Memory B cell (primary cell): Measurements from ENCODE around the gene LAMTOR4.
A peak's percentile ranks its signal among the peaks of the same experiment; 100 is the strongest.
"Not testable (repeated sequence)": the region's sequence is repeated elsewhere in the genome, so short reads cannot be mapped to it uniquely, and the experiment has no call there.

Experiments
- ATAC-seq: fragments of 150-1000 bp; cut with Tn5 transposase; 2 replicates; pipeline ENCODE4 v1.10.0; 2021; ENCODE audit warnings: low read depth, mild to moderate bottlenecking, moderate library complexity
- DNase-seq, 2 donors: peaks; one replicate each; pipeline ENCODE4 v3.0.0; 2022; ENCODE audit warnings: low spot score in 2 of 2
- H3K27ac Mint-ChIP-seq: one replicate; pipeline ENCODE4 v1.8.0; 2022; ENCODE audit warnings: mild to moderate bottlenecking, moderate library complexity, mixed read lengths
- H3K27me3 Mint-ChIP-seq: one replicate; pipeline ENCODE4 v1.8.0; 2022; ENCODE audit warnings: mixed read lengths
- H3K36me3 Mint-ChIP-seq: one replicate; pipeline ENCODE4 v1.8.0; 2022; ENCODE audit warnings: mild to moderate bottlenecking, mixed read lengths
- H3K4me1 Mint-ChIP-seq: one replicate; pipeline ENCODE4 v1.8.0; 2022; ENCODE audit warnings: mixed read lengths
- H3K4me3 Mint-ChIP-seq: one replicate; pipeline ENCODE4 v1.8.0; 2022; ENCODE audit warnings: mild to moderate bottlenecking, moderate library complexity, mixed read lengths
- H3K9me3 Mint-ChIP-seq: one replicate; pipeline ENCODE4 v1.8.0; 2022; ENCODE audit warnings: mixed read lengths

LAMTOR4 gene

DNA sequence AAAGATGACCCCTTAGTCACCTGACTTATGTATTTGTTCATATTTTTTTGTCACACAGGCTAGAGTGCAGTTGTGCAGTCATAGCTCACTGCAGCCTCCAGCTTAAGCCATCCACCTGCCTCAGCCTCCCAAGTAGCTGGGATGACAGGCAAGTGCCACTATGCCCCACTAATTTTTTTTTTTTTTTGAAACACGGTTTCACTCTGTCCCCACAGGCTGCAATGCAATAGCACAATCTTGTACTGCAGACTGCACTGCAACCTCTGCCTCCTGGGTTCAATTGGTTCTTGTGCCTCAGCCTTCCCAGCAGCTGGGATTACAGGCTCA, 20.1 kb upstream of the LAMTOR4 start:
- Mint-ChIP-seq H3K27ac (no peak overlapping the region), H3K36me3 (no peaks in the 10 kb centered on the region), H3K27me3 (no peaks in the 10 kb centered on the region), H3K4me3 (peak overlapping the region; percentile 27), H3K4me1 (peaks cover 21% of the 10 kb centered on the region), H3K9me3 (no peaks in the 10 kb centered on the region)
- no peak for DNase-seq
- no peak for ATAC-seq

DNA sequence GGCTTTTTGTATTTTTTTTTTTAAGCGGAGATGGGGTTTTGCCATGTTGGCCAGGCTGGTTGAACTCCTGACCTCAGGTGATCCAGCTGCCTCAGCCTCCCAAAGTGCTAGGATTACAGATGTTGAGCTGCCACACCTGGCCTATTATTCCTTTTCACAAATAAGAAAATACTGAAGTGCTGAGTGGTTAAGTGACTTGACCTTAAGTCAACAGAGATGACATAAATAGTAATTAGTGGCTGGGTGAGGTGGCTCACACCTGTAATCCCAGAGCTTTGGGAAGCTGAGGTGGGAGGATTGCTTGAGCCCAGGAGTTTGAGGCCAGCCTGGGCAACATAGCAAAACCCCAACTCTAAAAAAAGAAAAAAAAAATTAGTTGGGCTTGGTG, 18.5 kb upstream of the LAMTOR4 start:
- peaks cover 15% of the 10 kb centered on the region for H3K4me1 Mint-ChIP-seq
- H3K4me3 Mint-ChIP-seq, H3K27me3 Mint-ChIP-seq: not testable (repeated sequence)

DNA sequence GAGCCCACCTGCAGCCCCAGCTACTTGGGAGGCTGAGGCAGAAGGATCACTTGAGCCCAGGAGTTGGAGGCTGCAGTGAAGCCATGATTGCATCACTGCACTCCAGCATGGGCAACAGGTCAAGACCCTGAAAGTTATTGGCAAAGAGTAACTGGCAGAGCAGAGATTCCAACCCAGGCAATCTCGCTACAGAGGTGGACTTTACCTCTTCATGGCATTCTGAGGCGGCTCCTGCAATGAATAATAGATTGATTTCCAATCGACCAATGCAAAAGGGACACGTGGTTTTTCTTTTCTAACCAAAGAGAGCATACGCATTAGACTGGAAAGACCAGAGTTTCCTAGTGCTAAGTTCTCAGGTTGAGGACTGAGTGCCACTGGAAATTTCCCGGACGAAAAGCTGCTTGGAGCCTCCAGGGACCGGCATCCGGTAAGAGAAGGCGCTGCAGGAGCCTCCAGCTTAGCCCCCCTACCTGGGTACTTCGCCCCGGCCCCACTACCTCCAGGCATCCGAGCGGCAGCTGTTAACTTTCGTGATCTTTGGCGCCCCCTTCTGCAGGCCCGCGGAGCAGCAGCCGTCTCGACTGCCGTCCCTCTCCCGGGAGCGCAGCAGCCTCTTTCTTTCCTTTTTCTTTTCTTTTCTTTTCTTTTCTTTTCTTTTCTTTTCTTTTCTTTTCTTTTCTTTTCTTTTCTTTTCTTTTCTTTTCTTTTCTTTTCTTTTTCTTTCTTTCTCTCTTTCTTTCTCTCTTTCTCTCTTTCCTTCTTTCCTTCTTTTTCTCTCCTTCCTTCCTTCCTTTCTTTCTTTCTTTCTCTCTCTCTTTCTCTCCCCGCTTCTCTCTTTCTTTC, 17.9 kb upstream of the LAMTOR4 start:
- Mint-ChIP-seq H3K27me3 (no peaks in the 10 kb centered on the region), H3K9me3 (no peaks in the 10 kb centered on the region), H3K4me1 (peaks cover 15% of the 10 kb centered on the region), H3K4me3 (no peak overlapping the region), H3K27ac (no peak overlapping the region), H3K36me3 (no peaks in the 10 kb centered on the region)
- ATAC-seq (no peak), DNase-seq (peak; percentile 82 to 88)

More for the DNA sequence above, 18.5 kb upstream of the LAMTOR4 start:
- H3K36me3 Mint-ChIP-seq, ATAC-seq, H3K9me3 Mint-ChIP-seq, H3K27ac Mint-ChIP-seq, DNase-seq: not testable (repeated sequence)

DNA sequence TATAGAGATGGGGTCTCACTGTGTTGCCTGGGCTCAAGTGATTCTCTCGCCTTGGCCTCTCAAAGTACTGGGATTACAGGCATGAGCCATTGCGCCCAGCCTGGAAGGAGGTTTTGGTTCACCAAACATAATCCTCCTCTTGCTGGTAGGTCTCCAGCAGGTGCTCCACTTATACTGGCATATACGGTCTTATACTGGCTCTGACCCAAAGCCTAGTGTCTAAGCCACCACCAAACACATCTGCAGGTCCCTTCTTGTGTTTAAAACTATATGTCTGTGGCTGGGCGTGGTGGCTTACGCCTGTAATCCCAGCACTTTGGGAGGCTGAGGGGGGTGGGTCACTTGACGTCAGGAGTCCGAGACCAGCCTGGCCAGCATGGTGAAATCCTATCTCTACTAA, 16.6 kb upstream of the LAMTOR4 start:
- H3K4me1 Mint-ChIP-seq: peaks cover 13% of the 10 kb centered on the region
- no peaks in the 10 kb centered on the region for H3K9me3 Mint-ChIP-seq
- H3K27ac Mint-ChIP-seq: peak overlapping the region; percentile 19
- DNase-seq (no peak), ATAC-seq (no peak)
- no peak overlapping the region for H3K4me3 Mint-ChIP-seq
- H3K36me3 Mint-ChIP-seq: no peaks in the 10 kb centered on the region
- no peaks in the 10 kb centered on the region for H3K27me3 Mint-ChIP-seq

DNA sequence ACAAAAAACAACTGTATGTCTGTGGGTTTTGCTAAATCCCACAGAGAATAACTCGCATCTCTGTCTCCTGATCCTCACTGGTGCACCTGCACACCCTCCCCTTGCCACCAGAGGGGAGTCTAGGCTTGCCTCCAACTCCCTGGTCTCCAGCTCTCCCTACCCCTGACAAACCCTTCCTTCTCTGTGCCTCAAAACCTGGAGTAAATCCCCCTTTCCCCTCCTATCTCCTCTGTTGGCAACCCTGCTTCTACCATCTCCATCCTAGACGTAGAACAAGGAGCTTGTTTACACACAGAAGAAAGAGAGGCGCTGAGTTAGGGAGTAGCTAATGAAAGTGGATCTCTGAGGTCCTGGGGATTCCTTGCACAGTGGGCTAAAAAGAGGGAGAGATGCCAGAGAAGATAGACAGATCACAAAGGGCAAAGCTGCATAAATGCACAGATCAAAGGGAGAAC, 16.0 kb upstream of the LAMTOR4 start:
- ATAC-seq: peak; percentile 85
- no peaks in the 10 kb centered on the region for H3K36me3 Mint-ChIP-seq
- H3K9me3 Mint-ChIP-seq: no peaks in the 10 kb centered on the region
- H3K27ac Mint-ChIP-seq: no peak overlapping the region
- DNase-seq: peak; percentile 55 to 63
- peaks cover 15% of the 10 kb centered on the region for H3K4me1 Mint-ChIP-seq
- peak overlapping the region; percentile 30 for H3K4me3 Mint-ChIP-seq
- H3K27me3 Mint-ChIP-seq: no peaks in the 10 kb centered on the region

DNA sequence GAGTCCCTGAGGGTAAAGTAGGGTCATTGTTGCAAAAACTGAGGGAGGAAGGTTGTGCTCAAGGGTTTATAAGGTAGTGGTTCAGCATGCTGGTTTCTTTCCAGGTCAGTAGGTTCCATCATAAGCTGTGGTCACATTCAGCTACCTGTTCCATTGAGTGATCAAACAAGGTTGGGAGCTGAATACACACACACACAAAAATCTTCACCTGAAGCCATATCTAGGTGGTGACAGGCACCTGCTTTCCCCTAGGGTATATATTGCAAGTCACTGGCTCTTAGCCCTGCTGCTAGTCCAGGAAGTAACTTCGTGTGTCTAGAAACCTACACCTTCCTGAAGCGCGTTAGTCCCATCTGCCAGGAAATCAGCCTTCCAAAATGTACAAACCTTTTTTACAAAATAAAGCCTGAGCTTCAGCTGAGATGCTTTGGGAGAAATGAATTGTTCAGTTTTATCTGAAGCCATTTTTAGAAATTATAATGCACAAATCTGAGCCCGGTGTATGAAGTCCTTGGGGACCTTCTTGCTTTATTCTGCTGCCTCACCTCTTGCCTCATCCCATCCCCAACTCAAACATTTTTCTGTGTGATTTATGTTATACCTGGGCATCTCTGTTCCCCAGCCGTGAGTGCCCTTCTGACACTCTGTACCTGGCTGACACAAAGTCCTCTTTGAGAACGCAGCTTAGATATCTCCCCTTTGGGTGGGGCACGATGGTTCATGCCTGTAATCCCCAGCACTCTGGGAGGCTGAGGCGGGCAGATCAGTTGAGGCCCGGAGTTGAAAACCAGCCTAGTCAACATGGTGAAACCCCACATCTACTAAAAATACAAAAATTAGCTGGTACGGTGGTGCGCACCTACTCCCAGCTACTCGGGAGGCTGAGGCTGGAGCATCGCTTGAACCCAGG, 10.6 kb upstream of the LAMTOR4 start:
- Mint-ChIP-seq H3K9me3 (no peaks in the 10 kb centered on the region), H3K27me3 (peaks cover 3% of the 10 kb centered on the region), H3K27ac (no peak overlapping the region), H3K36me3 (no peaks in the 10 kb centered on the region), H3K4me3 (peak overlapping the region; percentile 55), H3K4me1 (peaks cover 11% of the 10 kb centered on the region)
- peak; percentile 91 for ATAC-seq
- no peak for DNase-seq

DNA sequence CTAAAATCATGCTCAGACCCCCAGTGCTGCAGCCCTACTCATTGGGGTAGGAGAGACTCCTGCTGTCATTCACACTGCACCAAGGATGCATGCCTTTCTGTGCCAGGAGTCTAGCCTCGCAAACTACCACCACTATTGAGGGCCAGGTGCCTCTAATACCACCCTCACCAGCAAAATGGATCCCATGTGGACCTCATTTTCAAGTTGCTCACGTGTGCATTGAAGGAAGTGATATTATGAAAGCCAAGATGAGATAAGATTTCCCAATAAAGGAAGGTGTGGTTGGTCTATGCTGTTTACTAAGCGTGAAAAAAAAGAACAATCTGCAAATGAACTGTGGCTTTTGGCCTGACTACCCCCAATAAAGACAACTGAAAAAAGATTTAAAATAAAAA, 7.2 kb upstream of the LAMTOR4 start:
- peaks cover 3% of the 10 kb centered on the region for H3K27me3 Mint-ChIP-seq
- no peaks in the 10 kb centered on the region for H3K36me3 Mint-ChIP-seq
- ATAC-seq (no peak), DNase-seq (no peak)
- H3K27ac Mint-ChIP-seq: no peak overlapping the region
- H3K9me3 Mint-ChIP-seq: no peaks in the 10 kb centered on the region
- peaks cover 11% of the 10 kb centered on the region for H3K4me1 Mint-ChIP-seq
- no peak overlapping the region for H3K4me3 Mint-ChIP-seq

DNA sequence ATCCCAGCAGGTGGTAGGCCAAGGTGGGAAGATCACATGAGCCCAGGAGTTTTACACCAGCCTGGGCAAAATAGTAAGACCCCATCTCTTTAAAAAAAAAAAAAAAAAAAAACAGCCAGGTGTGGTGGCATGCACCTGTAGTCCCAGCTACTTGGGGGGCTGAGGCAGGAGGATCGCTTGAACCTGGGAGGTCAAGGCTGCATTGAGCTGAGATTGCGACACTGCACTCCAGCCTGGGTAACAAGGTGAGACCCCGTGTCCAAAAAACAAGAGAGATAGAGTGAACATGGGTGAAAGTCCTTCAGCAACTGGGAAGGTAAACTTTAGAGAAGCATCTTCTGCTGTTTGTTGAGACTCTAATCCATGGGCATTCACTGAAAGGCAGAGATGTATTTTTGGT, 6.3 kb upstream of the LAMTOR4 start:
- H3K4me1 Mint-ChIP-seq: peaks cover 11% of the 10 kb centered on the region
- H3K27me3 Mint-ChIP-seq: peaks cover 3% of the 10 kb centered on the region
- ATAC-seq (no peak), DNase-seq (no peak)
- no peaks in the 10 kb centered on the region for H3K9me3 Mint-ChIP-seq
- H3K4me3 Mint-ChIP-seq: no peak overlapping the region
- no peaks in the 10 kb centered on the region for H3K36me3 Mint-ChIP-seq
- no peak overlapping the region for H3K27ac Mint-ChIP-seq

DNA sequence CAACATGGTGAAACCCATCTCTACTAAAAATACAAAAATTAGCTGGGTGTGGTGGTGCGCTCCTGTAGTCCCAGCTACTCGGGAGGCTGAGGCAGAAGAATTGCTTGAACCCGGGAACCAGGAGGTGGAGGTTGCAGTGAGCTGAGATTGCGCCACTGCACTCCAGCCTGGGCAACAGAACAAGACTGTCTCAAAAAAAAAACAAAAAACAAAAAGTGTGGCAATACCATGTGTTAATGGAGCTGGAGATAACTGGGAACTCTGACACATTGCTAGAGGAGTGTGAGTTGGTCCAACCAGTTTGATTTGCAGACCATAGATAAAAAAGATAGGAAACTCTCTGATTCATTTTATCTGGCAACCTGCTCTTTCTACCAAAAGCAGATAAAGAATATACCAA, 2.4 kb upstream of the LAMTOR4 start:
- DNase-seq, ATAC-seq, H3K9me3 Mint-ChIP-seq, H3K4me3 Mint-ChIP-seq, H3K27me3 Mint-ChIP-seq, H3K36me3 Mint-ChIP-seq, H3K27ac Mint-ChIP-seq: not testable (repeated sequence)
- H3K4me1 Mint-ChIP-seq: peaks cover 19% of the 10 kb centered on the region

DNA sequence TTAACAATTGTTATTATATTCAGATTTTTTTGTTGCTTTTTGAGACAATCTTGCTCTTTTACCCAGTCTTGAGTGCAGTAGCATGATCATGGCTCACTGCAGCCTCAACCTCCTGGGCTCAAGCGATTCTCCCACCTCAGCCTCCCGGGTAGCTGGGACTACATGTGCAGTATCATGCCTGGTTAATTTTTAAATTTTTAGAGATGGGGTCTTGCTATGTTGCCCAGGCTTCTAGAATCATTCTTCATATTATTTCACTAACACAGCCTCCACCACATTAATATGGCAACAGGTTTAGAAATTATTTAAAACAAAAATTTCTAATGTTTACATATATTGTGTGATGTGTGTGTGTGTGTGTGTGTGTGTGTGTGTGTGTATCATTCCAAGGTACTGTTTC, 1.4 kb upstream of the LAMTOR4 start:
- H3K4me1 Mint-ChIP-seq: peaks cover 17% of the 10 kb centered on the region
- DNase-seq (no peak), ATAC-seq (no peak)
- H3K9me3 Mint-ChIP-seq: no peaks in the 10 kb centered on the region
- no peak overlapping the region for H3K27ac Mint-ChIP-seq
- H3K36me3 Mint-ChIP-seq: peaks cover 5% of the 10 kb centered on the region
- no peak overlapping the region for H3K4me3 Mint-ChIP-seq
- no peaks in the 10 kb centered on the region for H3K27me3 Mint-ChIP-seq

DNA sequence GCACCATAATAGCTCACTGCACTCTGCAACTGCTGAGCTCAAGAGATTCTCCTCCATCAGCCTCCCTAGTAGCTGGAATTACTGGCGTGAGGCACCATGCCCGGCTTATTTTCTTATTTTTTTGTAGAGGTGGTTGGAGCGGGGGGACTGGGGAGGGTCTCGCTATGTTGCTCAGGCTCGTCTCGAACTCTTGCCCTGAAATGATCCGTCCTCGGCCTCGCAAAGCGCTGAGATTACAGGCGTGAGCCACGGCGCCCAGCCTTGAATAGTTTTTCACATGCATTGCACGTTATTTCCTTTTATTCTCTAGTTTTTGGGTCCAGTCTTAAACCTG, 526 bp upstream of the LAMTOR4 start:
- no peaks in the 10 kb centered on the region for H3K9me3 Mint-ChIP-seq
- peak overlapping the region; percentile 98 for H3K4me3 Mint-ChIP-seq
- no peak for DNase-seq
- no peaks in the 10 kb centered on the region for H3K27me3 Mint-ChIP-seq
- H3K4me1 Mint-ChIP-seq: peaks cover 21% of the 10 kb centered on the region
- peak overlapping the region; percentile 95 for H3K27ac Mint-ChIP-seq
- ATAC-seq: peak; percentile 3
- H3K36me3 Mint-ChIP-seq: peaks cover 8% of the 10 kb centered on the region

DNA sequence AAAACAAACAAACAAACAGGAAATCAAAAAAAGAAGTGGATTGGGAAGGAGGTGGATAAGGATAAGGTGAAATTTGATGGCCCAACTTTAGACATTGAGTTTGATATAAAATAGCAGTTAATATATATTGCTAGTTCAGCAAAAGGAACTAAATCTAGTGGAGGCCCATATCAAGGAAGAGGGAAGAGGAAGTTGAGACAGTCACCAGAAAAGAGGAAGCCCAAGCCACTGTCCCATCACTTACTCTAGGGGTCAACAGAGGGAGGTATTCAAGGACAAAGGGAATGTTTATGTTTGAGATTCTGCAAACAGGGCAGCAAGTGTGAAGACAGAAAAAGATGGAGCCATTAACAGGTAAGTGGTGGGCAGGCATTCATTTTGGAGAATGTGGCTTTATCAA, 3.7 kb downstream of the LAMTOR4 start:
- peak overlapping the region; percentile 45 for H3K4me3 Mint-ChIP-seq
- peaks cover 36% of the 10 kb centered on the region for H3K4me1 Mint-ChIP-seq
- DNase-seq: no peak
- ATAC-seq: no peak
- H3K27ac Mint-ChIP-seq: peak overlapping the region; percentile 62
- no peaks in the 10 kb centered on the region for H3K9me3 Mint-ChIP-seq
- H3K27me3 Mint-ChIP-seq: no peaks in the 10 kb centered on the region
- peaks cover 20% of the 10 kb centered on the region for H3K36me3 Mint-ChIP-seq

DNA sequence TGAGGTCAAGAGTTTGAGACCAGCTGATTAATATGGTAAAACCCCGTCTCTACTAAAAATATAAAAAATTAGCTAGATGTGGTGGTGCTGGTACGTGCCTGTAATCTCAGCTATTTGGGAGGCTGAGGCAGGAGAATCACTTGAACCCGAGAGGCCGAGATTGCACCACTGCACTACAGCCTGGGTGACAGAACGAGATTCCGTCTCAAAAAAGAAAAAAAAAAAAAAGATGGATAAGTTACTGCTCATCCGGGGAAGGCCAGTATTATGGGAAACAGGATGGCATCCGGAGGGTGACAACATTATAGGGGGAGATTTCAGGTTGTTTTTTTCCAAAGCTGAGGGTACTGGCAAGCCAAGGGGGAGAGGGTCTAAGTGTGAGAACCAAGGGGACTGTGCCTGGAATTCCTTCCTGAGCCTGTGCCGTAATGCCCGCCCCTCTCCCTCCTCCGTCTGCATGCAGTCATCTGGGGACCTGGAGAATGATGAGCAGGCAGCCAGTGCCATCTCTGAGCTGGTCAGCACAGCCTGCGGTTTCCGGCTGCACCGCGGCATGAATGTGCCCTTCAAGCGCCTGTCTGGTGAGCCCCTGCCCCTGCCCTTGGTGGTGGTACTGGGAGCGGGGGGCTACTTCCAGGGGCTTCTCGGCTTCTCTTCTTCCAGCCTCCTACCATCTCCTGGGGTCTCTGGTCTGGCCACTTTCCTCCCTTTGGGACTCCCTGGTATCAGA, 4.4 kb downstream of the LAMTOR4 start:
- ATAC-seq (no peak), DNase-seq (no peak)
- H3K4me3 Mint-ChIP-seq: no peak overlapping the region
- peak overlapping the region; percentile 62 for H3K27ac Mint-ChIP-seq
- H3K27me3 Mint-ChIP-seq: no peaks in the 10 kb centered on the region
- H3K4me1 Mint-ChIP-seq: peaks cover 40% of the 10 kb centered on the region
- peaks cover 20% of the 10 kb centered on the region for H3K36me3 Mint-ChIP-seq
- no peaks in the 10 kb centered on the region for H3K9me3 Mint-ChIP-seq
